Fibroblast of lung (primary cell): ENCODE data around the gene NDUFAF2. TPM values are rescaled to one million over a fixed set of nuclear protein-coding genes. Genes with fewer than 3 reads are reported as not detected.

Experiments used
- DNase-seq, 2 donors: peaks; one replicate each; pipeline versions ENCODE4 v3.0.0 to v3.0.0-alpha.2; 2010; ENCODE audit warnings: low read depth in 2 of 2
- H2AFZ ChIP-seq: 2 replicates; pipeline ENCODE4 v1.5.1; 2012; ENCODE audit warnings: low read length, control low read depth, inconsistent platforms
- H3K27ac ChIP-seq: 2 replicates; pipeline ENCODE4 v1.5.1; 2011; ENCODE audit warnings: low read length, control low read depth; ENCODE audit not compliant: insufficient read depth
- H3K27me3 ChIP-seq: 2 replicates; pipeline ENCODE4 v1.5.1; 2011; ENCODE audit warnings: mild to moderate bottlenecking, low read length; ENCODE audit not compliant: control insufficient read depth, insufficient read depth
- H3K36me3 ChIP-seq: 2 replicates; pipeline ENCODE4 v1.5.1; 2011; ENCODE audit warnings: low read length; ENCODE audit not compliant: control insufficient read depth, insufficient read depth
- H3K4me1 ChIP-seq: 2 replicates; pipeline ENCODE4 v1.5.1; 2011; ENCODE audit warnings: low read length; ENCODE audit not compliant: control insufficient read depth, insufficient read depth; ENCODE audit errors: extremely low read depth
- H3K4me2 ChIP-seq: 2 replicates; pipeline ENCODE4 v1.5.1; 2011; ENCODE audit warnings: low read length, control low read depth; ENCODE audit not compliant: insufficient read depth; ENCODE audit errors: extremely low read depth
- H3K4me3 ChIP-seq, 4 experiments: fragments of 200-600 bp in 1 of 4; sonication (generic) in 1 of 4; replicated peaks in 1 of 4; 2 replicates each; pipeline ENCODE4 v1.5.1; 2011 to 2016; ENCODE audit warnings: low read length in 4 of 4, low read depth in 3 of 4, mild to moderate bottlenecking in 3 of 4, control low read depth in 2 of 4, inconsistent platforms in 1 of 4, mixed read lengths in 1 of 4; ENCODE audit not compliant: insufficient read depth in 1 of 4; ENCODE audit errors: control extremely low read depth in 1 of 4
- H3K79me2 ChIP-seq: 2 replicates; pipeline ENCODE4 v1.5.1; 2012; ENCODE audit warnings: mild to moderate bottlenecking, low read length, inconsistent platforms; ENCODE audit not compliant: control insufficient read depth, insufficient read depth
- H3K9ac ChIP-seq: 2 replicates; pipeline ENCODE4 v1.5.1; 2011; ENCODE audit warnings: mild to moderate bottlenecking, low read length, control low read depth; ENCODE audit not compliant: insufficient read depth
- H3K9me3 ChIP-seq: 2 replicates; pipeline ENCODE4 v1.5.1; 2012; ENCODE audit warnings: low read depth, low read length; ENCODE audit not compliant: control insufficient read depth, insufficient read depth
- H4K20me1 ChIP-seq: 2 replicates; pipeline ENCODE4 v1.5.1; 2011; ENCODE audit warnings: low read length; ENCODE audit not compliant: control insufficient read depth, insufficient read depth; ENCODE audit errors: extremely low read depth
- EZH2 ChIP-seq: IDR thresholded peaks from 2 replicates; pipeline ENCODE4 v1.5.1; 2012; ENCODE audit warnings: low read length, control low read depth, mild to moderate bottlenecking; ENCODE audit errors: missing control alignments
- polyA plus RNA-seq, 2 donors: library from polyadenylated mRNA; depleted of rRNA in 1 of 2; stranded (reverse) in 1 of 2; unstranded in 1 of 2; fragments of >200 nt; gene quantifications; 2 replicates each; pipeline ENCODE4 v1.2.1, GENCODE V29; 2011 to 2012; ENCODE audit warnings: missing spikeins in 1 of 2
- total RNA-seq: library from RNA; depleted of rRNA; stranded (reverse); fragments of >200 nt; gene quantifications from 2 replicates; pipeline ENCODE4 v1.2.1, GENCODE V29; 2014
- TF ChIP-seq, protein P1 (sequence below), 2 donors: IDR thresholded peaks in 1 of 2; conservative IDR thresholded peaks in 1 of 2; 1 replicate in 1 of 2; 2 replicates in 1 of 2; pipeline ENCODE4 v1.5.1; 2011 to 2012; ENCODE audit warnings: low read length in 2 of 2, control low read depth in 1 of 2, inconsistent platforms in 1 of 2, low read depth in 1 of 2, mild to moderate bottlenecking in 1 of 2

Gene NDUFAF2
- total and polyA plus RNA-seq, 2 donors (not counting 1 experiment from before 2014, with no cell fraction given), result 30.9 to 53.2 TPM

DNA sequence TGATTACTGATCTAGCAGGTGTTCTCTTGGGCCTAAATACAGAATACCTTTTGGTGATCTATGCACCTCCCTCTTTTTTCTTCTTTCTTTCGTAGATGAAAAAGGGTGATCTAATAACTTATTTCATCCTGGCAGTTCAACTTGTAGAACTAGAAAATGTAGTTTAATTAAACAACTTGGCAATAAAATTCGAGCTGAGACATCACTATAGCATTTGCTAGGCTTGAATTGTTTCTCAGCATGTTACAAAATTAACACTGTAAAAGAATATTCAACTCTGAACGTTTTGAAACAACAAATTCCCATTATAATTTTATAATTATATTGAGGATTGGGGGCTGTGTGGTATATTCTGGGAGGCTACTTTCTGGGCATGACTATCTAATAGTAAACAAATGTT is 197.8 kb downstream of the NDUFAF2 start:
- H2AFZ ChIP-seq, result no peak overlapping the region
- no peak overlapping the region for H3K4me2 ChIP-seq
- H4K20me1 ChIP-seq, result no peaks in the 10 kb centered on the region
- DNase-seq, result no peak
- H3K4me3 ChIP-seq, result no peak overlapping the region
- H3K4me1 ChIP-seq, result no peaks in the 10 kb centered on the region
- no peaks in the 10 kb centered on the region for H3K79me2 ChIP-seq
- no peak overlapping the region for H3K27ac ChIP-seq
- H3K9ac ChIP-seq, result no peak overlapping the region
- no peaks in the 10 kb centered on the region for H3K27me3 ChIP-seq
- H3K36me3 ChIP-seq, result no peaks in the 10 kb centered on the region
- H3K9me3 ChIP-seq, result no peaks in the 10 kb centered on the region
- no peak for TF ChIP-seq EZH2
- TF ChIP-seq, protein P1, sequence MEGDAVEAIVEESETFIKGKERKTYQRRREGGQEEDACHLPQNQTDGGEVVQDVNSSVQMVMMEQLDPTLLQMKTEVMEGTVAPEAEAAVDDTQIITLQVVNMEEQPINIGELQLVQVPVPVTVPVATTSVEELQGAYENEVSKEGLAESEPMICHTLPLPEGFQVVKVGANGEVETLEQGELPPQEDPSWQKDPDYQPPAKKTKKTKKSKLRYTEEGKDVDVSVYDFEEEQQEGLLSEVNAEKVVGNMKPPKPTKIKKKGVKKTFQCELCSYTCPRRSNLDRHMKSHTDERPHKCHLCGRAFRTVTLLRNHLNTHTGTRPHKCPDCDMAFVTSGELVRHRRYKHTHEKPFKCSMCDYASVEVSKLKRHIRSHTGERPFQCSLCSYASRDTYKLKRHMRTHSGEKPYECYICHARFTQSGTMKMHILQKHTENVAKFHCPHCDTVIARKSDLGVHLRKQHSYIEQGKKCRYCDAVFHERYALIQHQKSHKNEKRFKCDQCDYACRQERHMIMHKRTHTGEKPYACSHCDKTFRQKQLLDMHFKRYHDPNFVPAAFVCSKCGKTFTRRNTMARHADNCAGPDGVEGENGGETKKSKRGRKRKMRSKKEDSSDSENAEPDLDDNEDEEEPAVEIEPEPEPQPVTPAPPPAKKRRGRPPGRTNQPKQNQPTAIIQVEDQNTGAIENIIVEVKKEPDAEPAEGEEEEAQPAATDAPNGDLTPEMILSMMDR (conservative IDR thresholded peaks at IDR 0.05 in 1 of 2, IDR thresholded peaks at IDR 0.05 in 1 of 2; ENCODE audit: low read depth in 1 of 2, low read length in 2 of 2), result no peak

DNA sequence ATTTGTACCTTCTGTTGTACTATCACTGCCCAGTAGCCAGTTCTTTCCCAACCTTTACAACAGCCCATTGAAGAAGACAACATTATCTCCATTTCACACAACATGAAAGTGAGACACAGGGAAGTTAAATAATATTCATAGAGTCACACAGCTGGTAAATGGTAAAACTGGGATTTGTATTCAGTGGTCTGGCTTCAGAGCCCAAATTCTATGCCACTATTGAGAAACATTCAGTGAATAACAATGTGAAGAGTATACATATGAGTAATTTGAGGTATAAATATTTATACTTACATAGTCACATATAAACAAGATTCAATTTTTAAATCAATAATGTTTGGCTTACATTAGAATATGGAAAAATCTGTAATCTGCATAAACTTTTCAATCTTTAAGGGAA is 203.5 kb downstream of the NDUFAF2 start:
- no peaks in the 10 kb centered on the region for H4K20me1 ChIP-seq
- no peak overlapping the region for H3K4me2 ChIP-seq
- H3K4me1 ChIP-seq, result peaks cover 3% of the 10 kb centered on the region
- no peaks in the 10 kb centered on the region for H3K36me3 ChIP-seq
- TF ChIP-seq EZH2, result no peak
- TF ChIP-seq, protein P1 (conservative IDR thresholded peaks at IDR 0.05 in 1 of 2, IDR thresholded peaks at IDR 0.05 in 1 of 2; ENCODE audit: low read depth in 1 of 2, low read length in 2 of 2), result no peak
- no peak overlapping the region for H3K9ac ChIP-seq
- H3K4me3 ChIP-seq, result no peak overlapping the region
- H2AFZ ChIP-seq, result no peak overlapping the region
- H3K27me3 ChIP-seq, result no peaks in the 10 kb centered on the region
- H3K9me3 ChIP-seq, result no peaks in the 10 kb centered on the region
- DNase-seq, result peak in 1 of 2 donors; percentile 62
- H3K79me2 ChIP-seq, result no peaks in the 10 kb centered on the region
- H3K27ac ChIP-seq, result no peak overlapping the region

DNA sequence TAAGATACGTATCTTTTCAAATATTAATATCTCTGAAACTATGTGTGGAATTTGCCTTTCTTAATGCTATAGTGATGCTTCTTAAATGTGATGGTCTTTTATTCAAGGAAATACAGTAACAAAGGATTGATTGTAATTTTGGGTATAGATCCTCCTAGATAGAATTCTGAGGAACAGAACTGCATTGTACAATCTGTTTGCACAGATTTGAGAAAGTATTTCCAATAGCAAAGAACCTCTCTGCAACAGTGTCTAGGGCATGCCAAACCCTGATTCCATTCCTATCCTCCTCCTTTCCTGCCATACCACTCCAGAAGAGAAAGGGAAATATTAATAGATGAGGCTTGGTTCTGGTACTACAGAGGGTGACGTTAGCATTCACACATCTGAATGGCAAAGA is 206.9 kb downstream of the NDUFAF2 start:
- no peaks in the 10 kb centered on the region for H3K36me3 ChIP-seq
- no peaks in the 10 kb centered on the region for H4K20me1 ChIP-seq
- peaks cover 3% of the 10 kb centered on the region for H3K4me1 ChIP-seq
- no peak overlapping the region for H3K9ac ChIP-seq
- DNase-seq, result no peak
- H2AFZ ChIP-seq, result no peak overlapping the region
- H3K79me2 ChIP-seq, result no peaks in the 10 kb centered on the region
- no peak overlapping the region for H3K27ac ChIP-seq
- no peaks in the 10 kb centered on the region for H3K27me3 ChIP-seq
- H3K4me2 ChIP-seq, result no peak overlapping the region
- H3K9me3 ChIP-seq, result no peaks in the 10 kb centered on the region
- TF ChIP-seq, protein P1 (conservative IDR thresholded peaks at IDR 0.05 in 1 of 2, IDR thresholded peaks at IDR 0.05 in 1 of 2; ENCODE audit: low read depth in 1 of 2, low read length in 2 of 2), result no peak
- TF ChIP-seq EZH2, result no peak
- H3K4me3 ChIP-seq, result no peak overlapping the region
